H1 (cell line): ENCODE measurements around the gene SPTBN4. TPM values are rescaled to one million over a fixed set of nuclear protein-coding genes. Genes with fewer than 3 reads are reported as not detected.

Experiments used
- CTCF ChIA-PET: fragments of 300-600 bp; sonication (Branson Sonifier 250); formaldehyde crosslinking; loops from one replicate; lab custom pipeline; 2021; ENCODE audit not compliant: partially characterized antibody; lab: Charles Lee
- POLR2A ChIA-PET: fragments of 300-600 bp; sonication (Branson Sonifier 250); formaldehyde crosslinking; loops from one replicate; lab custom pipeline; 2021; ENCODE audit warnings: inconsistent platforms; ENCODE audit not compliant: partially characterized antibody; lab: Charles Lee
- DNase-seq, 2 experiments: peaks; one replicate each; pipeline versions ENCODE4 v3.0.0 to v3.0.0-alpha.2; 2010 to 2022; ENCODE audit warnings: low spot score in 2 of 2, low read depth in 1 of 2, mixed read lengths in 1 of 2
- FAIRE-seq: peaks from 2 replicates; lab custom pipeline; 2011; peaks lifted over from hg19 to GRCh38; lab: Jason Lieb, UNC
- H2AFZ ChIP-seq: 2 replicates; pipeline ENCODE4 v1.8.1; 2012; ENCODE audit warnings: low read length, inconsistent platforms
- H2AK5ac ChIP-seq: 2 replicates; pipeline ENCODE4 v1.6.1; 2013; ENCODE audit warnings: low read depth, low read length
- H2BK120ac ChIP-seq: replicated peaks from 2 replicates; pipeline ENCODE3; 2013; ENCODE audit warnings: low read depth, low read length, inconsistent platforms
- H2BK12ac ChIP-seq: 2 replicates; pipeline ENCODE4 v1.6.1; 2013; ENCODE audit warnings: low read depth, low read length
- H2BK15ac ChIP-seq: 2 replicates; pipeline ENCODE4 v1.6.1; 2013; ENCODE audit warnings: low read length
- H2BK20ac ChIP-seq: 2 replicates; pipeline ENCODE4 v1.6.1; 2013; ENCODE audit warnings: low read length
- H2BK5ac ChIP-seq: 2 replicates; pipeline ENCODE4 v1.6.1; 2013; ENCODE audit warnings: low read depth, low read length
- H3K14ac ChIP-seq: 2 replicates; pipeline ENCODE4 v1.6.1; 2013; ENCODE audit warnings: inconsistent platforms; ENCODE audit not compliant: insufficient read length
- H3K18ac ChIP-seq: 2 replicates; pipeline ENCODE4 v1.6.1; 2013; ENCODE audit warnings: low read length; ENCODE audit errors: extremely low read depth
- H3K23ac ChIP-seq: 2 replicates; pipeline ENCODE4 v1.6.1; 2013; ENCODE audit warnings: inconsistent platforms; ENCODE audit not compliant: insufficient read length
- H3K23me2 ChIP-seq: 2 replicates; pipeline ENCODE4 v1.6.1; 2013; ENCODE audit warnings: low read depth, low read length
- H3K27ac ChIP-seq: 2 replicates; pipeline ENCODE4 v1.6.1; 2011; ENCODE audit warnings: low read depth, low read length, inconsistent platforms
- H3K27me3 ChIP-seq, 4 experiments: replicated peaks in 1 of 4; 1 replicate in 1 of 4; 2 replicates in 3 of 4; pipeline versions ENCODE4 v1.6.1 to v1.8.1; 2011 to 2013; ENCODE audit warnings: low read length in 3 of 4, mild to moderate bottlenecking in 3 of 4, inconsistent platforms in 2 of 4, mixed read lengths in 2 of 4, moderate library complexity in 1 of 4; ENCODE audit not compliant: control insufficient read depth in 3 of 4, insufficient read depth in 3 of 4; ENCODE audit errors: extremely low read depth in 1 of 4
- H3K36me3 ChIP-seq, 4 experiments: 2 replicates each; pipeline versions ENCODE4 v1.6.1 to v1.8.1; 2011 to 2013; ENCODE audit warnings: mild to moderate bottlenecking in 4 of 4, low read length in 3 of 4, moderate library complexity in 2 of 4, control low read depth in 1 of 4, inconsistent platforms in 1 of 4; ENCODE audit not compliant: insufficient read depth in 4 of 4, control insufficient read depth in 2 of 4
- H3K4ac ChIP-seq: replicated peaks from 2 replicates; pipeline ENCODE3; 2013; ENCODE audit warnings: low read length, low read depth, mixed read lengths, inconsistent platforms; ENCODE audit not compliant: insufficient read length
- H3K4me1 ChIP-seq, 4 experiments: replicated peaks in 1 of 4; 1 replicate in 1 of 4; 2 replicates in 3 of 4; pipeline versions ENCODE4 v1.6.1 to v1.8.1; 2011 to 2013; ENCODE audit warnings: low read length in 3 of 4, inconsistent platforms in 2 of 4, mixed read lengths in 1 of 4; ENCODE audit not compliant: insufficient read depth in 4 of 4, control insufficient read depth in 3 of 4
- H3K4me2 ChIP-seq, 2 experiments: 2 replicates each; pipeline versions ENCODE4 v1.6.1 to v1.8.1; 2011 to 2013; ENCODE audit warnings: low read depth in 2 of 2, low read length in 2 of 2, control low read depth in 1 of 2, inconsistent platforms in 1 of 2, mild to moderate bottlenecking in 1 of 2; ENCODE audit not compliant: insufficient read depth in 1 of 2
- H3K4me3 ChIP-seq, 4 experiments: fragments of 200-600, 300-600 bp in 1 of 4; sonication (generic), shearing (Covaris generic), sonication (Bioruptor Twin) in 1 of 4; 2 replicates each; pipeline versions ENCODE4 v1.5.1 to v1.8.1; 2011 to 2016; ENCODE audit warnings: low read length in 4 of 4, low read depth in 3 of 4, control low read depth in 2 of 4, inconsistent platforms in 2 of 4, mild to moderate bottlenecking in 2 of 4, mixed read lengths in 1 of 4, moderate library complexity in 1 of 4; ENCODE audit not compliant: insufficient read depth in 2 of 4; ENCODE audit errors: extremely low read depth in 1 of 4
- H3K56ac ChIP-seq: replicated peaks from 2 replicates; pipeline ENCODE3; 2013; ENCODE audit warnings: low read depth, mild to moderate bottlenecking, mixed read lengths, low read length, inconsistent platforms; ENCODE audit not compliant: insufficient read length
- H3K79me1 ChIP-seq: 2 replicates; pipeline ENCODE4 v1.6.1; 2013; ENCODE audit warnings: low read depth, low read length, control low read depth
- H3K79me2 ChIP-seq, 2 experiments: 2 replicates each; pipeline versions ENCODE4 v1.6.1 to v1.8.1; 2012 to 2013; ENCODE audit warnings: low read length in 2 of 2, mild to moderate bottlenecking in 2 of 2, inconsistent platforms in 1 of 2; ENCODE audit not compliant: insufficient read depth in 2 of 2, control insufficient read depth in 1 of 2
- H3K9ac ChIP-seq, 4 experiments: replicated peaks in 1 of 4; 1 replicate in 1 of 4; 2 replicates in 3 of 4; pipeline versions ENCODE4 v1.6.1 to v1.8.1; 2011 to 2013; ENCODE audit warnings: low read depth in 3 of 4, low read length in 3 of 4, control low read depth in 2 of 4, mild to moderate bottlenecking in 2 of 4, moderate library complexity in 2 of 4, inconsistent platforms in 1 of 4; ENCODE audit errors: extremely low read depth in 1 of 4
- H3K9me3 ChIP-seq, 2 experiments: 2 replicates each; pipeline versions ENCODE4 v1.6.1 to v1.8.1; 2012 to 2013; ENCODE audit warnings: mild to moderate bottlenecking in 2 of 2, moderate library complexity in 2 of 2, control low read depth in 1 of 2, inconsistent platforms in 1 of 2, low read depth in 1 of 2, low read length in 1 of 2, mixed read lengths in 1 of 2; ENCODE audit not compliant: insufficient read depth in 2 of 2
- H4K20me1 ChIP-seq, 2 experiments: replicated peaks in 1 of 2; 2 replicates each; pipeline versions ENCODE3 to v1.8.1; 2011 to 2013; ENCODE audit warnings: inconsistent platforms in 2 of 2, low read length in 2 of 2, mild to moderate bottlenecking in 1 of 2; ENCODE audit not compliant: insufficient read depth in 2 of 2, control insufficient read depth in 1 of 2
- H4K5ac ChIP-seq: 2 replicates; pipeline ENCODE4 v1.6.1; 2013; ENCODE audit warnings: low read length, low read depth, mixed read lengths, inconsistent platforms; ENCODE audit not compliant: insufficient read length
- H4K8ac ChIP-seq: 2 replicates; pipeline ENCODE4 v1.8.0; 2013; ENCODE audit warnings: mild to moderate bottlenecking, moderate library complexity, low read length, inconsistent platforms; ENCODE audit not compliant: insufficient read depth; ENCODE audit errors: extremely low read depth
- H4K91ac ChIP-seq: replicated peaks from 2 replicates; pipeline ENCODE3; 2013; ENCODE audit warnings: low read length, mixed read lengths, inconsistent platforms; ENCODE audit not compliant: insufficient read length
- CHD1 ChIP-seq: IDR thresholded peaks from 2 replicates; pipeline ENCODE4 v1.6.1; 2012; ENCODE audit warnings: low read depth, low read length, improper control_type of control experiment
- JUN ChIP-seq: IDR thresholded peaks from 2 replicates; pipeline ENCODE4 v1.6.1; 2011; ENCODE audit warnings: low read depth, mild to moderate bottlenecking, improper control_type of control experiment, low read length
- KDM4A ChIP-seq: IDR thresholded peaks from one replicate; pipeline ENCODE4 v1.7.1; 2012; ENCODE audit warnings: low read depth, mild to moderate bottlenecking, moderate library complexity, low read length, inconsistent platforms; ENCODE audit not compliant: severe bottlenecking
- POU5F1 ChIP-seq: IDR thresholded peaks from 2 replicates; pipeline ENCODE4 v1.6.1; 2011; ENCODE audit warnings: low read depth, mild to moderate bottlenecking, low read length, moderate library complexity
- RBBP5 ChIP-seq: IDR thresholded peaks from 2 replicates; pipeline ENCODE4 v1.7.1; 2012; ENCODE audit warnings: low read depth, mild to moderate bottlenecking, inconsistent platforms, low read length, moderate library complexity, borderline replicate concordance
- SAP30 ChIP-seq: fragments of 300-600 bp; sonication (generic); IDR thresholded peaks from 2 replicates; pipeline ENCODE4 v1.7.1; 2012; ENCODE audit warnings: low read length, moderate library complexity, mild to moderate bottlenecking, inconsistent platforms; ENCODE audit not compliant: insufficient read depth, insufficient replicate concordance
- TAF7 ChIP-seq: optimal IDR thresholded peaks from 2 replicates; pipeline ENCODE3; 2011; ENCODE audit warnings: low read depth, mild to moderate bottlenecking, inconsistent platforms, low read length, moderate library complexity, borderline replicate concordance
- TBP ChIP-seq: IDR thresholded peaks from 2 replicates; pipeline ENCODE4 v1.6.1; 2011; ENCODE audit warnings: low read depth, low read length, improper control_type of control experiment
- WGBS, 2 experiments: shearing (Covaris generic) in 1 of 2; methylation state at CpG; one replicate each; pipeline versions ENCODE4 v1.1.6 to v1.1.7; 2013 to 2015; ENCODE audit warnings: low lambda C conversion rate in 2 of 2, mixed read lengths in 2 of 2, inconsistent platforms in 1 of 2, low coverage in 1 of 2, missing lambda C conversion rate in 1 of 2; ENCODE audit not compliant: insufficient replicate concordance in 2 of 2, insufficient coverage in 1 of 2, insufficient read length in 1 of 2; ENCODE audit errors: extremely low coverage in 1 of 2, missing lambda C conversion rate in 1 of 2; 5-methylcytosine and 5-hydroxymethylcytosine counted together
- polyA plus RNA-seq, 7 experiments: library from polyadenylated mRNA; depleted of rRNA in 3 of 7; stranded (reverse) in 5 of 7; unstranded in 2 of 7; fragments of >200 nt in 5 of 7; fragments of 200-250 nt in 2 of 7; gene quantifications; 1 replicate in 5 of 7; 2 replicates in 1 of 7; 4 replicates in 1 of 7; pipeline versions ENCODE4 v1.2.1 to v1.2.3, GENCODE V29; 2011 to 2013; ENCODE audit warnings: missing spikeins in 2 of 7, mixed read lengths in 2 of 7
- total RNA-seq: library from RNA; stranded (reverse); fragmentation: NEBNext Ultra II Directional; extraction: Animal tissue kit (Norgen Biotek cat#: 25700); gene quantifications from 2 replicates; pipeline ENCODE4 v1.2.1, GENCODE V29; 2021

SPTBN4 gene
- total and polyA plus RNA-seq, 2 of the 8 experiments (the other 6 are each of a cell fraction or from before 2014, with no cell fraction given), result 1.9 to 3.0 TPM

GRCh38 chr19:40458597-40458974 lies 8.2 kb upstream of the SPTBN4 start:
- CTCF ChIA-PET, result no interaction called here
- H2BK5ac ChIP-seq, result no peak overlapping the region
- no peaks in the 10 kb centered on the region for H3K4me1 ChIP-seq
- H2BK15ac ChIP-seq, result no peak overlapping the region
- no peaks in the 10 kb centered on the region for H3K9me3 ChIP-seq
- H2AK5ac ChIP-seq, result no peak overlapping the region
- no peak for DNase-seq
- no peak overlapping the region for H3K4ac ChIP-seq
- H3K79me2 ChIP-seq, result no peaks in the 10 kb centered on the region
- no peak overlapping the region for H2AFZ ChIP-seq
- no peak overlapping the region for H3K4me3 ChIP-seq
- H3K27ac ChIP-seq, result no peak overlapping the region
- H3K23ac ChIP-seq, result no peak overlapping the region
- 93% methylated on average over 3 of the region's 3 CpGs; no CpG with 5 or more reads in 1 of the 2 experiments for WGBS, 2 experiments
- no peak overlapping the region for H2BK120ac ChIP-seq
- H2BK20ac ChIP-seq, result no peak overlapping the region
- H3K56ac ChIP-seq, result no peak overlapping the region
- no peak overlapping the region for H4K8ac ChIP-seq
- no peak overlapping the region for H3K14ac ChIP-seq
- H3K79me1 ChIP-seq, result no peaks in the 10 kb centered on the region
- H2BK12ac ChIP-seq, result no peak overlapping the region
- no peak for TF ChIP-seq TAF7
- TF ChIP-seq SAP30, result no peak
- no peak for TF ChIP-seq POU5F1
- TF ChIP-seq KDM4A, result no peak
- TF ChIP-seq RBBP5, result no peak
- no peak for TF ChIP-seq CHD1
- no peak for TF ChIP-seq TBP
- no peak for TF ChIP-seq JUN
- H3K18ac ChIP-seq, result no peak overlapping the region
- H3K4me2 ChIP-seq, result no peak overlapping the region
- H3K36me3 ChIP-seq, result no peaks in the 10 kb centered on the region
- POLR2A ChIA-PET, result interaction anchor here (3.9 kb wide), 1 partner anchor 15 kb away, joined by 15 read pairs; the partner anchor contains the start of gene SERTAD3
- no peak overlapping the region for H3K9ac ChIP-seq
- no peak for FAIRE-seq
- H3K27me3 ChIP-seq, result no peaks in the 10 kb centered on the region; a peak in 1 of 7 replicates
- no peak overlapping the region for H4K91ac ChIP-seq
- H4K20me1 ChIP-seq, result peaks cover 0 to 1% of the 10 kb centered on the region in 2 experiments
- H4K5ac ChIP-seq, result no peak overlapping the region
- no peaks in the 10 kb centered on the region for H3K23me2 ChIP-seq
